A549 treated with CpdA at 1 μM for 4 hours (cell line): ENCODE results near the gene ACAT2. TPM values are rescaled to one million over a fixed set of nuclear protein-coding genes. Genes with fewer than 3 reads are reported as not detected.

Experiments used
- total RNA-seq: library from RNA; stranded (reverse); fragments of 200-300 nt; extraction: Qiagen RNA extraction; gene quantifications from 5 replicates; pipeline ENCODE4 v1.2.3, GENCODE V29; 2022; ENCODE audit warnings: low read depth

Gene ACAT2
- 24.3 to 29.8 TPM (median 28.1 TPM) in 5 replicates for total RNA-seq

DNA sequence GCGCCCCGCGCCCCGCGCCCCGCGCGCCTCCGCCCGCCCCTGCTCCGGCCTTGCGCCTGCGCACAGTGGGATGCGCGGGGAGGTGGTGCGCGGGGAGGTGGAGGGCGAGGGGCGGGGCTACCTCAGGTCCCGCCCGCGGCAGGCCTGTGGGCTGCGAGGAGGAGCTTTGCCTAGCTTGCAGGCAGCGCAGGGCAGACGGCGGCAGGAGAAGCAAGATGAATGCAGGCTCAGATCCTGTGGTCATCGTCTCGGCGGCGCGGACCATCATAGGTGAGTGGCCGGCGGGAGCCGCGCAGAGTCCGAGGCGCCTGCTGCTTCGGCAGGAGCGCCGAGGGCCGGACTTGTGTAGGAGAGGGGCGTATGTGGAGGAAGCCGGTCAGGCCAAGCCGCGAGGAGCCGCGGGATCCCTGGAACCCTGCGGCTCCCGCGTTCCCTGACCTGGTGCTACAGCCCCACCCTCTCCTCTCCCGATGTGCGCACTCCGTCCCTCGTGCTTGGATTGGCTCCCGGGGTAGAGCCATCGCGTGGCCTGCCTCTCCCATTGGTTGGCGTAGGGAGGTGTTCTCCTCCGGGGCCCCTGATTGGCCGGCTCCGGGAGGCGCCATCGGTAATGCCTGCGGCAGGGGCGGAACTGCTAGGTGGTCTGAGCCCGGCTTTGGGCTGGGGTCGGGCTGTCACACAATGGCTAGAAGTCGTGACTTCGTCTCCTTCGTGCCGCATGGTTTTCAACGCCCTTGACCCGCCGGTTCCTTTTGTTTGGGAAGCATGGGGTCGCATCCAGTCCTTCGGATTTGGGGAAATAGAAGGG lies at the start of gene ACAT2:
Gene ACAT2 (plus strand): TSS at position 173 of the 808 bp plus-strand sequence. CDS start 43 bp downstream, at position 216.

DNA sequence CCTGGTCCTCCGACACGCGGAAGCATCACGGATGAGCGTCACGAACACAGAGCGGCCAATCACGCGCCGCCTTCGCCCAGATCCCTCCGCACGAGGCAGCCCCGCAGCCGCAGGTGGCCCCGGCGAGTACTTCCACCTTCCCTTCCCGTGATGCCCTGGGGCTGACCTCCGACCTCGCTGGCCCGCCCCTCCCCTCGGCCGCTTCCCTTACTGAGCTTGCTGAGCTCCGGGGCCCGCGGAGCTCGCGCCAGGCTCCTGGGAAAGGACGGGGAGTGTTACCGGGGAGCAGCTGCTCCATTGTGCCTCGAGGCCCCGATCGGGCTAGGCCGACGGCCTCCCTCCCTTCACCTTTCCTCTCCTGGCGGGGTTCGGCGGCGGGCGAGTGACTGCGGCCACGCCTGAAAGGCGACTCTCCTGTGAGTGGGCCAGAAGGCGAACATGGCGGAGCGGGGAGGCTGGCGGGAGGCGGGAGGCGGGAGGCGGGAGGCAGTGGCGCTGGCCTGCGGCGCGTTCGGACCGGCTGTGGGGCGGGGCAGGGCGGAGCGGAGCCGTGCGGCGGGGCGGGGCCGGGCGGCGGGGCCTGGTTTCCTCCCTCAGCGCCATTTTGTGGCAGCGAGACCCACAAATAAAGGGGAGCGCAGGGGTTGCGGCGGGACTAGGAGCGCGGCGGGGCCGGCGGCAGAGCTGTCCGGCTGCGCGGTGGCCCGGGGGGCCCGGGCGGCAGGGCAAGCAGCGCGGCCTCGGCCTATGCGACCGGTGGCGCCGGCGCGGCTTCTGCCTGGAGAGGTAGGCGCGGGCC lies 34.7 kb upstream of the ACAT2 start, which contains the start of gene WTAP:
Gene WTAP (plus strand): TSS at position 589 of the 799 bp plus-strand sequence. CDS start 8,760 bp downstream, outside the sequence.

DNA sequence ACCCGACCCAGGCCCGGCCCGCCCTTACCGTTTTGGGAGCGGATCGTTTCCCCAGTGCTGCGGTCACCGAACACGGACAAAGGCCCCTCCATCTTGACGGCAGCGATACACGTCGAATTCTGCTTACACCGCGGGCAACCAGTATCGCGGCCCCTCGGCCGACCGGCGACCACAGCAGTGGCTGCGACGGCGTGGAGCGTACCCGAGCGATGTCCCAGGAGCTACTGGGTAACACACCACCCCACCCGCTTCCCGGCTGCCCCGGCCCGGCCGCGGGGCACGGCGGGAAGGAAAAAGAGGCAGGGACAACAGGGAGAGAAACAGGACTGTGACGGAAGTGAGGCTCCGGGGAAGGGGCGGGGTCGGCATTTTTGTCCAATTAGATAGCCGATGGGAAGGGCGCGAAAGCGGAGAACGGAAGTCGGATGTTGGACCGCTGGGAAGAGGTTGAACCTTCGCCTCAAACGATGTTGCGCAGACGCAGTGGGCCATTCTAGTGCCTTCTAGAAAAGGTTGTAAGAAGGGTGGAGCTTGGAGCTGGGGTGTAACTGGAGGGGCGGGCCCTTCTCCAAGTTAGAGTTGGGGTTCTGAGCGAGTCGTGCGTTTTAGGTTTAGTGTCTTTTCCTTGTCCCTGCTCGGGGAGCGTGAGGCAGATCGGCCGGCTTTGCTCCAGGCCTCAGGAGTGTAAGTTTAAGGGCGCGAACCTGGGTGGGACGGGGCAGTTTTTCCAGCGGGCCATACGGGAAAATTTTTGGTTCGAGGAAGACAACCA lies 27.7 kb downstream of the ACAT2 start, which contains the start of gene TCP1:
Gene TCP1 (minus strand): TSS at position 226 of the 772 bp plus-strand sequence. CDS start 134 bp downstream, at position 92.

DNA sequence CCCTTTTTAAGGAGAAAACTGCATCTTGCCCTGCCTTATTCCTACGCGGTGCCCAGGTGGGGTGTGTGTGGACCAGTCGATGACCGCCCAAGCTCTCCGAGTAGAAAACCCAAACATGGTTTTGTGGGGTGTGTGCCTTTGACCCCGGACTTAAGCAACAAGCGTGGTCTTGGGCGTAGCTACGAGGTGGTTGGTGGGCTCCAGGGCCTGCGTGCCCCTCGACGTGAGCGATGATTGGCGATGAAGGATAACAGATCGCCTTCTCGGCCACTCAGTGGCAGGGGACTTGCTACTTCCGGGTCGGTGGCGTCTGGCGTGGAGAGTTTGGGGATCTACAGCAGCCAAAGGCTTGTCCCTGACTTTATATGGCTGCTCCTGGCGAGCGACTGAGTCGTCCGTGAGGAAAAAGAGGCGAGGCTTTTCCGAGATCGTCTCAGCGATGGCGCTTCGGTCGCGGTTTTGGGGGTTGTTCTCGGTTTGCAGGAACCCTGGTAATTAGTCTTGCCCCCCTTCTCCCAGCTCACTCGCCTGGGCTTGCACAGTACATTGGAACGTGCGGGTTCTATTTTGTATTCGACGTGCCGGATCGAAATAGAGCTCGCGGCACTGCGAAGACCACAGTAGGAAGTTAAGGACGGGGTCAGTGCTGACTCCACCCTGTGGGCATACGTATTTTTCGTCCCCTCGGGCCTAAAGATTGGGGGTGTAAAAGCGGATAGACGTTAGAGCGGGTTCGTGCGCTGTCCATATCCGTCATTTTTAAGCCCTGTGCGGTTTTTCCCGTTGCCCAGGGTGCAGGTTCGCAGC lies 28.5 kb downstream of the ACAT2 start, which contains the start of gene MRPL18:
Gene MRPL18 (plus strand): TSS at position 319 of the 807 bp plus-strand sequence. CDS start 121 bp downstream, at position 440.

DNA sequence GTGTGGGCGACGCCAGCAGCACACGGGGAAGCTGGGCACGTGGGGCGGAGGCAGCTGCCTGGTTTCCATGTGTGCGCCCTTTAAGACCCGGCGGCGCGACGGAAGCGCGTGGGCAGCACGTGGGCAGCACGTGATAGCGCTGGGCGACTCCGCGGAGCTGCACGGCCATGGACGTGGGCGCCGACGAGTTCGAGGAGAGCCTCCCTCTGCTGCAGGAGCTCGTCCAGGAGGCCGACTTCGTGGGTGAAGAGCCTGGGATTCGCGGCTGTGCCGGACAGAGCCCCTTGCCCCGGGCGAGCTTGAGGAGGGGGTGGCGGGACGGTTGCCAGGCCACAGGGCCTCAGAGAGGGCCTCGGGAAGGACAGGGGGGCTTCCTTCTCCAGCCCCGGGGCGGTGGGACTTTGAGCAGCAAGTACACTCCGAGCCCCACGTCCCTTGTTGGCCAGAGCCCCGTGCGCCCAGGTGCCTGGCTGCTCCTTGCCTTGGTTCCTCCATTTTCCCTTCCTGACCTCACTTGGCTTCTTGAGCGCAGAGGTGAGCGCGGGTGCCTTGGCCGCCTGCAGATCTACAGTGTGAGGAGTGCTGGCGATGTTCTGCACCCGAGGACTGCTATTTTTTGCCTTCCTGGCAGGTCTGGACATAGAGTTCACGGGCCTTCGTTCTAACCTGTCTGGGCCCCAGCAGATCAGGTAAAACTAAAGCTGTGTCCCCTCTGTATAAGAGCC lies 38.5 kb downstream of the ACAT2 start, which contains the start of gene PNLDC1:
Gene PNLDC1 (plus strand): TSS at position 136 of the 725 bp plus-strand sequence. CDS start 32 bp downstream, at position 168.

Other genes starting within 250 kb of the ACAT2 start
- 157 to 192 TPM (median 180 TPM) in 5 replicates for gene SOD2, start 68.8 kb upstream of the ACAT2 start, total RNA-seq
- 65.4 to 77.4 TPM (median 69.7 TPM) in 5 replicates for gene WTAP, start 34.5 kb upstream of the ACAT2 start, total RNA-seq
- 235 to 263 TPM (median 247 TPM) in 5 replicates for gene TCP1, start 27.6 kb downstream of the ACAT2 start, total RNA-seq
- 74.7 to 106 TPM (median 95.1 TPM) in 5 replicates for gene MRPL18, start 28.4 kb downstream of the ACAT2 start, total RNA-seq
- gene PNLDC1, start 38.2 kb downstream of the ACAT2 start, total RNA-seq = 0.11 TPM in 1 of 5 replicates, not detected in the others
- gene MAS1, start 128.9 kb downstream of the ACAT2 start, total RNA-seq = not detected in 5 replicates
- 29.5 to 39.2 TPM (median 31.6 TPM) in 5 replicates for gene IGF2R, start 207.0 kb downstream of the ACAT2 start, total RNA-seq